HG02852 (cell line): Measurements from ENCODE around the gene TEX44.

ENCODE experiments used
- ATAC-seq: cut with Tn5 transposase; IDR thresholded peaks from one replicate; pipeline ENCODE4 v1.9.1; 2021; ENCODE audit warnings: mild to moderate bottlenecking, moderate library complexity; ENCODE audit not compliant: unreplicated experiment

The TEX44 gene

DNA sequence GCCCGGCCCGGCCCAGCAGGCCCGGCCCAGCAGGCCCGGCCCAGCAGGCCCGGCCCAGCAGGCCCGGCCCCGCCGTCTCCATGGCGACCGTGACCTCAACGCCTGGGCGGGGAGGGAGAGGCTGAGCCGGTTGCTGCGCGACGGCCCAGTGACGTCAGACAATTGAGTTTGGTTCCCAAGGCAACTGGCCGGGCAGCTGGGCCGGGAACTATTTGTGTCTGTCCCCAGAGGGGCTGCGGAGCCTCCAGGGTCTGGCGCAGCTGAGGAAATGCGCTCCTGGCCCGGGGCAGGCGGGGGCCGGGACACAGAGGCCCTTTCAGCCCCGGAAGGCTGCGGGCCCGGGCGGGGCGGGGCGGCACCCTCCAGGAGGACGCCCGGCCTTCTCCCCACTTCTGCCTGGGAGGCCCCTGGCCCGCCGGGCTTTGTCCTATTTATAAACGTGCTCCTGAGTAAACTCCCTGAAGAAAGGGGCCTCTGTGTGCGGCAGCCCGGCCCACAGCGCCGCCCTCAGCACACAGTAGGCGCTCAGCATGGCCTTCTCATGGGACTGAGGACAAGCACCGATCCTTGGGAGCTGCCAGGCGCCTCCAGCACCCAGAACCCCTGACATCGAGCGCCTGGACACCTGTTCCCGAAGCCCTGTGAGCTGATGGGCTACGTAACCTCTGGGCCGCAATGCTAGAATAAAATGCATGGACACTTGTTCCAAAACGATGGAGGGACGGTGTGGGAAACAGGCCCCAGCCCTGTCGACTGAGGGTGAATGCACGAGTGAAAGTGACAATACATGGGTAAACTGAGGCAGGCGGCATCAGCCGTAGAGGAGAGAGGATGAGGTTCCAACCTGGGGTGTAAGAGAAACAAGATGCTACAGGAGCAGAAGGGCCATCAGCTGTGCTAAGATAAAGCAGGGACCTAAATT, 12.3 kb downstream of the TEX44 start:
- ATAC-seq = peak; percentile 83

DNA sequence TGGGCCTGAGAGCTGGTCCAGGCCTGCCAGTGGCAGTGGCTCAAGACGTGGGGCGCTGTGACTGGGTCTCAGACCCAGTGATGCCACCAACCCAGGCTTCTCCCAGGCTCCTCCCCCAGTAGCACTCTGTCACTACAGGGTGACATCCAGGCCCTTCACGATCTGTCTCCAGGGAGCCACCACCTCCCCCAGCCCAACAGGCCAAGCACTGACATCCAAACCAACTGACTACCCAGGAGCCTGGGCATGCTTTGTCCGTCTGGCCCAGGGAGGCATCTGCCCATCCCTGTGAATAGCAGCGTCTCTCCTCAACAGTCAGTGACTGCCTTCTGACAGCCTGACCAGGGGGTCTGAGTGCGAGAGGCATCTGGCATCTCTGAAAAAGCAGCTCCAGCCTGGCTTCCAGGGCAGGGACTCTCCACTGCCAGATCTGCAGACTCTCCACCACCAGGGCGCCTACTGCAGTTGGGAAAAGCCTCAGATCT, 13.0 kb downstream of the TEX44 start:
- ATAC-seq = no peak

DNA sequence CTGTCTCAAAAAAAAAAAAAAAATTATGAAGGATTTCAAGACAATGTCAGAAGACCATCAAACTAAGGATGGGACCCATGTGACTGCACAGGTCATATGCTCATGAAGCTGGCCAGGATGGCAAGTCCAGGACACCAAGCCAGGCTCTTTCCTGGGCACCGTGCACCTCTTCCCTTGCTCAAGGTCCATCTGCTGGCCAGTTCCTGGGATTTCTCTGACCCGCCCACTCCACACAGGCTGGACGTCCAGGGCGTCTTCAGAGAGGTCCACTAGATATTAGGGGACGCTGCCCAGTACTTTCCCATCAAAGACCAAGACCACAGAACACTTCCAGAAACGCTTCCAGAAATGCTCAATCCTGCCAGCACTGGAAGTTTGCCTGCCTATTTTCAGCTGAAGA, 14.3 kb downstream of the TEX44 start:
- no peak for ATAC-seq

DNA sequence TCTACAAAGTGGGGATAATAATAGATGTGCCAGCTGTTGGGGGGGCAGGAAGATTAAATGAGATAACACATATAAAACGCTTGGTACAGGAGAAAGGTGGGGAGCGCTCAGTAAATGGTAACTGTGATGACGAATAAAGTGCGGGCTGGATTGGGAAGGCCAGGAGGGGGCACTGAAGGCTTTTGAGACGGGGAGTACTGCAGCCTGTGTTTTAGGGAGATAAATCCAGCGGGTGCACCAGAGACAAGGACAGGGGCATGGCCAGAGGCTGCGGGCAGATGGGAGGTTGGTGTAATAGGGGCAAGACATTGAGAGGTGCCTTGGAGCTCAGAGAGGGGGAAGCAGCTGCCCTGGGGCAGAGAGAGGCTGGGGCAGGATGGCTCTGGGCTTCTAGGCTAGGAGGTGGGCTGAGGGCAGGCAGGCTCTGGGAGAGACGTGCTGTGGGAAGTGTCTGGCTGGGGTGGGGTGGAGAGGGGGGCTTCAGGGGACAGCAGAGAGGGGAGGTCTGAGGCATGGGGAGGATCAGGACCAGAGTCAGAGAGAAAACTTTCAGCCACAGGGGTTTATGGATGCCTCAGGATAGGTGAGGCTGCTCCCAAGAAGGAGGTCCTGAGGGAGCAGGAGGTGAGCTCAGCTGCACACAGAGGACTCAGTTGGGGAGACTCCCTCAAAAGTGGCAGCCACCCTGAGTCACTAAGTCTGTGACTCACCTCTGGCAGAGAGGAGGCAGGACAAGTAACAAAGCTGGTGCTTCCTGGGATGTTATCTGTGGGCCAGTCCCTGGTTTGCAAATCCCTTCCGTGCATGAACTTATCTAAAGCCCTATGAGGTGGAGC, 18.8 kb downstream of the TEX44 start:
- ATAC-seq = no peak

DNA sequence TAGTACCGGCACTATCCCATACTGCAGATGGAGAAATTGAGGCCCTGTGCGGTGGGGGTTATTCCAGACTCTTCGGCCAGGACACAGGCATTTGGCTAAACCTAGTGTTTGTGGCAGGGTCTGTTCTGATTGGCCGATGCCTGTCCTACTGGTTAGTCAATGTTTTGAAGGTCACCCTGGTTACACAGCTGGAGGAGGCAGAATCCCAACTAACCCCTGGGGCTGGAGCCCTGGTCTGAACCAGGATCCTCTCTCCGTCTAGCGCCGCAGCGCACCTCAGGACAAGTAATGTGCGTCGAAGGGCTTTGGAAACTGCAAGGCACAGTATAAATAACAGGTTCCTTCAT, 19.4 kb downstream of the TEX44 start:
- no peak for ATAC-seq

DNA sequence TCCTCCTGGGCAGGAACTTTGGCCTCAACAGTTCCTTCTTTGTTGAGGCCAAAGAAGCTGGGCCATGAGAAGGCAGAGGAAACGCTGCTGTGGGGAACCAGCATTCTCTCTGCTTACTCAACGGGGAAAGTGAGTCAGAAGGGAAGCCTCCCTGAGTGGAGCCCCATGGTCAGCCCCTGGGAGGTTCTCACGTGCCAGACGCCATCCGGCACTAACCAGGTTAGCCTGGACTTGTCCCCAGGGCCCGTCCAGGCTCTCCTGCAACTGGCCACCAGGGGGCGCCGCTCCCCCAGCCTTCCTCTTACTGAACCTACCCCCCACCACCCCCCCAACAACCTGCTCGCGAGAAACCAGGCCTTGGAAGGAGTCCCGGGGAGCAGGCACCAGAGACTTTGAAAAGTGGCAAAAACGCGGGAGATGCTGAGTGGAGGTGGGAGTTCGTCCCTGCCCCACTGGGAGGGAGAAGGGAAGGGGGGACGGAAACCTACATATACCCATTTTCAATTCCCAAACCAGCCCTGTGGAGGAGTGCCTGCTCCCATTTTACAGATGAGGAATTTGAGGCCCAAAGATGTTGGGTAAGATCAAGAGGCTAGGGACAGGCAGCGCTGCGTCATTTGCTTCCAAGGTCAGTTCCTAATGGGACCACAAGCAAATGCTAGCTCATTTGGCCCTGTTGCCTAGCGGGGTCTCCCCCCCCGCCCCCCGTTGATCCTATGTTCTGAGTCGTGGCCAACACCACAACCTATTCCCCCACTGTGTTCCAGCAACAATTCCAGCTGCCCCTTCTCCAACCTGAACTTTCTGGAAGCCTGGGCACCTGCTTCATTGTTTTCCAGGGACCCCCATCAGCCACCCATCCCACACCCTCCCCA, 20.0 kb downstream of the TEX44 start:
- peak; percentile 28 for ATAC-seq

DNA sequence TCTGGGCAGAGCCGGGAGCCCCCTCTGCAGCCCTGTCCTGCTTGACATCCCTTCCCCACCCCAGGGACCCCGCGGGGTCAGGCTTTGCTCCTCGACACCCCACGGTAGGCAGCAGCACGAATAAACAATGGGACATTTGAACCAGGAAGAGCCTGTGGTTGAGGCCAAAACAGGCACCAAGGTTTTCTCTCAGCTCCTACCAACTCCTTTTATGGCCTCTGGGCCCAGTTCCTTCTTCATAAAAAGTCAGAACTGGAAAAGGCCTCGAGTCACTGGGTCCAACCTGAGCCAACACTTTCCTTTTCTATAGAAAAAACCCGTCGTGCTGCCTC, 20.6 kb downstream of the TEX44 start:
- no peak for ATAC-seq

DNA sequence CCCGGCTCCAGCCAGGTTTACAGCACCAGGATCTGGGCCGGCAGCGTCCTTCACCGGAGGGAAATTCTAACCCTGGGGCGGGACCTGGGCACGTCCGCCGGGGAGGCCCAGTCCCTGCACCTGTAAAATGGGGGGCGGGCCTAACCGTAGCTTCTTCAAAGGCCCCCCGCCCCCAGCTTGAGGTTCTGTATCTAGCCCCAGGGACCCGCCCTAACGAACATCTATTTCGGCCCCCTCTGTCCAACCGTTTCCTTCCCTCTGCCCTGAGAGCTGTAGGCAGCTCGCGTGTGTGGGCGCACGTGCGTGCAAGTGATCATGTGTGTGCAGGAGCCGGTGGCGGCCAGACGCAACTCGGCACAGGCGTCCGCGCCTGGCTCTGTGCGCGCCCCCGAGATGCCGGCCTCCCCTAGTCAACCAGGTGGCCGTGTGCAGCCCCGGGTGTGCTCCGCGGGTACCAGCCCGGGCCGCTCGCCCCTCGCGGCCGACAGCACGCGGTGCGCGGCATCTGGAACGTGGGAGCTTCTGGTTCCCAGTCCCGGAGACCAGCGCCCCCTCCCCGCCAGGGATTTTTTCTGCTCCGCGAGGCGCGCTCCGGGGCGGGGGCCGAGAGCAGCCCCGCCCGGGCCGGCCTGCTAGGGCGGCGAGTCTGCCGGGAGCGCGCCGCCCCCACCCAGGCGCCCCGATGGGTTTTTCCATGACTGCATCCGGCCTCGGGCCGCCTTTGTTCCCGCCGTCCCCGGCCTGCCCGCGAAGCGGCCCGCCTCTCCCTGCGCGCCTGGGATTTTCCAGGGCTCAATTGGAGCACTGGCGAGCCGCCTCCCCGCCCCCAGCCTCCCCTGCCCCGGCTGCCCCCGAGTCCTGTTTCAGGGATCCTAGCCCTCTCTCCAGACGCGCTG, 21.2 kb downstream of the TEX44 start:
- ATAC-seq = peak; percentile 70

DNA sequence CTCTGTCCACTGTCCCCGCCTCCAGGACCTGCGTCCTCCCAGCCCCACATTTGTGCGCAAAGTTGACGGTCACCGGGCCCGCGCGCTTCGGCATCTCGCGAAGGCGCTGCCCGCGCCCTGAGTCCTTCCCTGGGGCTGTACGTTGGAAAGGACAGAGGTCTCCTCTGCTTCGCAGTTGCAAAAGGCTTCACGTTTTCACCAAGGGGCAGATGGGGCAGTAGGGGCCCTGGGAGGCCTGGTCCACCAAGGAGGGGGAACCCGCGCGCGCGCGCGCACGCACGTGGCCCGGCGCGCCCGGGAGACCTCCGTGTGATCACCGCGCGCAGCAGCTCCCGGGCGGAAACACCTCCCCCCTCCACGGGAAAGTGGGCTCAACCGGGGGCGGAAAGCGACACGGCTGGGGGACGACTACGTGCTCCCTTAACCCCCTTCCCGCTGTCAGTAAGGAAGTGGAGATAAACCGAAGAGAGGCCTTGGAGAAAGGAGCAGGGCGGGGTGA, 21.9 kb downstream of the TEX44 start:
- ATAC-seq = no peak

DNA sequence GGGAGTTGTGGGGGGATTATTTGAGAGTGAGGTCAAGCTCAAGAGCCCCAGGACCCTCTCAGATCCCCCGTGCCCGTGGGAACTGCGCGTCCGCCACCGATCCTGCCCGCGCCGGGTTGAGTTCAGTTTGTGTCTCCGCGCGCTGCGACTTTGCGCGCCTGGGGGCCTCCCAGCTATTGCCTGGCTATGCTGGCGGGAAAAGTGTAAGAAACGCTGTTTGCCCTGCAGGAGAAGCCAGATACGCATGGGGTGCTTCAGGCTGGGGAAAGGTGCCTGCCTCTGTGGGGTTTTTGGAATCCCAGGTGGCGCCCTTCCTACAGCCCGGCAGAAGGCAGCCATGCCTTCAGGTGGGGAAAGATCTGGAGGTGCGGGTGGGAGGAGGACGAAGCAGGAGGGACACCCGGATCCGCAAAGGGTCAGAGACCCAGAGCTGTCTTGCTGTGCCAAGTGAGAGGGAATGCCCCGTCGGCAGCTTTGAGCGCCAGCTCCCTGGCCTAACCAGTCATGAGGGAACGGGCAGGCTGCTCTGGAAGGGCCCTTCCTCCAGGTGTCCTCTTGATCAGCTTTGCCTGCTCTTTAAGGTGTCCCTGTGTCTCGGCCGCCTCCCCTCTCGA, 22.5 kb downstream of the TEX44 start:
- ATAC-seq = no peak

DNA sequence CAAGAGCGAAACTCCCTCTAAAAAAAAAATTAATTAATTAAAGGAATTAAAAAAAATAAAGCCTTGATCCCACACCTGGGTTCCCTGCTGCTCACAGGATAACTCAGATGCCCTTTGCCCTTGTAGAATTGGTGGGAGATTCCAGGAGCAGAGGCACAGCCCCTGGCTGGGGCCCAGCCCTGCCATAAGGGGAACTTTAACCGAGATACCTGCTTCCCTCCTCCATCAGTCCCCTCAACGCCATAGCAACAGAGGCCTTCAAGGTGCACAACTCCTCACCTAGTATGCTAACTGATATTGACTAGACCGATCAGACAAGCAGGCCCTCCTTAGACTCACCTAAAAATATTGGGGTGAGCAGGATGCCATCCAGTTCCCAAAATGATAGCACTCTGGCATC, 23.6 kb downstream of the TEX44 start:
- ATAC-seq = no peak

DNA sequence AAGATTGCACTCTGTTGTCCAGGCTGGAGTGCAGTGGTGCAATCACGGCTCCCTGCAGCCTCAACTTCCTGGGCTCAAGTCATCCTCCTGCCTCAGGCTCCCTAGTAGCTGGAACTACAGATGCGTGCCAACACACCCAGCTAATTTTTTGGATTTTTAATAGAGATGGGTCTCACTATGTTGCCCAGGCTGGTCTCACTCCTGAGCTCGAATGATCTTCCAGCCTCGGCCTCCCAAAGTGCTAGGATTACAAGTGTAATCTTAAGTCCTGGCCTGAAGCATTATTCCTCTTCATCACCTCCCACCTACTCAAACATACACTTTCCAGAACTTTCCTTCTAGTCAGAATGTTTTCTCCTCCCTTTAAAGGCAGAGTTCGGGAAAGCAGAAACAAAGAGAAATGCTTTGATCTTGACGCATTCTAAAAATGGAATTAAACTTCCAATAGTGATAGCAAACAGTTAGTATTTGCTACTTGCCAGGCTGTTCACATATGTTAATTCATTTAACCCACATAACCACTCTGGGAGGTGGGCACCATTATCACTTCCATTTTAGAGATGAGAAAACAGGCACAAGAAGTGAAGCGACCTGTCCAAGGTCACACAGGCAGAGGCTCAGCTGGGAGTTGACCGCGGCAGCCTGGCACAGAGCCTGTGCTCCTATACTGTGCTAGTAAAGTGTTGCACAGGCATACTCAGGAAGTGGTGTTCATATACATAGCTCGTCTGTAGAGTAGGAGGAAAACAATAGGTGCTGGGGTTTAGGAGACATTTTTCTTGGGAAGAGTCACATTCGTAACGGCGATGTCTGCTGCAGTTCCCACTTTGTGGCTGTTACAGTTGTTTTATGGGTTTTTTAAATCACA, 24.6 kb downstream of the TEX44 start:
- ATAC-seq = no peak

DNA sequence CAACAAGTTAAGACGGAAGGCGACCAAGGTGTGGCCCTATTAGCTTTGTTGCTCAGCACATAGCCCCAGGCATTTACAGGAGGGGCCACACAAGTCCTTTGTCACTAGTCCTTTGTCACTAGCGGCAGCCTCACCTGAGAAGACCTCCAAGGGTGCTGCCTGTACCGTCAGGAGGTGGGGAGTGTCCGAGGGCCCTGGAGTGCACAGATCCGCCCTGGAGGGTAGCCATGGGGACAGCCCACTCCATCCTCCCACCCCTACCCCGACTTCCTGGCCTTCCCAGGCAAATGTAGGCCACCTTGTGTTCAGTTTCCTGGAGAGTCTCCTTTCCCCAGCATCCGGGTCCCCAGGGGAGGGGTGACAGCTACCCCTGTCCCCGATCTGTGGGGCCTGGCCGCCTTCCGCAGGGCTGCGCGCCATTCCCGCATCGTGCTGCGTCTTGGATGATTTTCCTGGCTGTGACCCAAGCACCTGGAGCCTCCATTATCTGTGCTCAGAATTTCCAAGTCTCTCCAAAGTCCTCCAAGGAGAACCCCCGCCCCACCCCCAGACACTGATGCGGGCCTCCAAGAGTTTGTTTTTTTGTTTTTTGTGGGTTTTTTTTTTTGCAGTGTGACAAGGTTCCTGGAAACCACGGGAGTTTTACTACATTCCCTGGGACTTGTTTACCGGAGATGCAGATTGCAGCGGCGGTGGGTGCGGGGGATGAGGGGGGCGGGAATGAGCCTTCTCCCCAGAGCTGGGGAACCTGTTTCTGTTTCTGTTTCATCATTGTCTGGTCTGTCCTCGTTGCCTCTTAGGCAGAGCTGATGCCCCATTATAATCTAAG, 28.6 kb downstream of the TEX44 start:
- no peak for ATAC-seq

DNA sequence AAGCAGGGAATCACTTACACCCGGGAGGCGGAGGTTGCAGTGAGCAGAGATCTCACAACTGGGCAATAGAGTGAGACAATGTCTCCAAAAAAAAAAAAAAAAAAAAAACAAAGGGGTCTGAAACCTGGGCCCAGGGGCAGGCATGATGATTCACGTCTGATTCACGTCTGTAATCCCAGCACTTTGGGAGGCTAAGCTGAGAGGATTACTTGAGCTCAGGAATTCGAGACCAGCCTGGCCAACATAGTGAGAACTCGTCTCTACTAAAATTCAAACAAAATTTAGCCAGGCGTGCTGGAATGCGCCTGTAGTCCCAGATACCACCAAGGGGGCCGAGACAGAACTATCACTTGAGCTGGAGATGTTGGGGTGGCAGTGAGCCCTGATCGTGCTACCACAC, 30.3 kb downstream of the TEX44 start:
- ATAC-seq = no peak

DNA sequence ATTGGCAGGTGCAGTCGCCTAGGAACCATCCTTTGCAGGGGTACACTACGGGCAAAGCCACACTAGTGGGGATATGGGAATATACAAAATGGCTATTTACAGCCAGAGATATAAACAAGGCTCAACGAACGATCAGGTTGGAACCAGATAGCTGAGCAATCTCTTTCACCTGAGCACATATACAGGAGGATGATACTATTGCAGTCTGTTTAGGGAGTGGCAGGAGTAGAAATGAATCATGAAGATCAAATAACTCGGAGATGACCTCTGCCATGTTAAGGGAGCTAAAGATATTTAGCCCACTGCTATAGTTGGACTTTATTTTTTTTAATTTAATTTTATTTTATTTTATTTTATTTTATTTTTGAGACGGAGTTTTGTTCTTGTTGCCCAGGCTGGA, 33.8 kb downstream of the TEX44 start:
- no peak for ATAC-seq

DNA sequence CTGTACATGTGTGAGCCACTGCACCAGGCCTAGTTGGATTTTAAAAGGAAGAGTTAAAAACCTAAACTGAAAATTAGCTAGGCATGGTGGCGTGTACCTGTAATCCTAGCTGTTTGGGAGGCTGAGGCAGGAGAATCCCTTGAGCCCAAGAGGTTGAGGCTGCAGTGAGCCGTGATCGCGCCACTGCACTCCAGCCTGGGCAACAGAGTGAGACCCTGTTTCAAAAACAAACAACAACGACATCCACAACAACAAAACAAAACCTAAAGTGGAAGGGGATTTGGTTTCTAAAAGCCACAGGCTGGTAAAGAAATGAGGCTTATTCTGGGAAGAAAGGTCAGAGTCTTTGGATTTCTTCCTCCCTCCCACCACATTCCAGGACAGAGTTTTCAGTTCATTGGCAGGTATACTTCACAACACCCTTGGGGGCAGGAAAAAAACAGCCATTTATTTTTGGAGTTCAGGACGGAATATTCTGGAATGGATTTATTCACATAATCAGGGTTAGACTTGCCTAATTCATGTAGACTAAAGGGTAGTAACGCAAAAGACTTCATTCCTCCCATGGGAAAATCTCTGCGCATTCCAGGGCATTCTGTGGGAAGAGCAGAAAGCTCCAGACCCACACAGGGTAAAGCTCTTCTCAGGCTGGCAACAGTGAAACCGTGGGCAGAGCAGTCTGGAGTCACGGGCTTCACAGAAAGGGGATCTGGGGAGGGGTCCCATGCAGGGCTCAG, 34.9 kb downstream of the TEX44 start:
- ATAC-seq = no peak

DNA sequence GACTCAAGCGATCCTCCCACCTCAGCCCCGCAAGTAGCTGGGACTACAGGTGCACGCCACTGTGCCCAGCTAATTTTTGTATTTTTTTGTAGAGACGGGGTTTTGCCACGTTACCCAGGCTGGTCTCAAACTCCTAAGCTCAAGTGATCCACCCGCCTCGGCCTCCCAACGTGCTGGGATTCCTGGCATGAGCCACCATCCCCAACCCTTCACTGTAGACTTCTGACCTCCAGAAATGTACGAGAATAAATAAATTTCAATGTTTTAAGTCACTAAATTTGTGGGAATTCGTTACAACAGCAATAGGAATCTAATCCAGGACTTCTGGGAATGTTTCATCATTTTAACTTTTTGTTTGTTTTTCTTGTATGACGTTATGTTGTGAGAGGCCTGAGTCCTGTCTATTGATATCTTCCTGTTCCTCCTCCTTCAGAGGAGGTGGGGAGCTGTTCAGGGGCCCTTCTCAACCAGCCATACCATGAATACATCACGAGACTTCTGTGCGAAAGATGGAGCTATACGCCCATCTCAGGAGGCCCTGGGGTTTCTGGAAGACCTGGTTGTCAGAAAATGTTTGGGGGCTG, 40.0 kb downstream of the TEX44 start:
- no peak for ATAC-seq
